Activated naive CD8-positive, alpha-beta T cell (primary cell): ENCODE results near the gene MSANTD1.

Experiments used
- H3K27ac Mint-ChIP-seq: one replicate; pipeline ENCODE4 v1.8.0; 2021; ENCODE audit warnings: mixed read lengths
- H3K27me3 Mint-ChIP-seq: one replicate; pipeline ENCODE4 v1.8.0; 2021; ENCODE audit warnings: mixed read lengths
- H3K36me3 Mint-ChIP-seq: one replicate; pipeline ENCODE4 v1.8.0; 2021; ENCODE audit warnings: mixed read lengths
- H3K4me1 Mint-ChIP-seq: one replicate; pipeline ENCODE4 v1.8.0; 2021; ENCODE audit warnings: low read depth, mixed read lengths
- H3K4me3 Mint-ChIP-seq: one replicate; pipeline ENCODE4 v1.8.0; 2021; ENCODE audit warnings: mild to moderate bottlenecking, mixed read lengths
- H3K9me3 Mint-ChIP-seq: one replicate; pipeline ENCODE4 v1.8.0; 2021; ENCODE audit warnings: low read depth, mixed read lengths

Gene MSANTD1

GRCh38 chr4:3223956-3224748, 24.8 kb upstream of the MSANTD1 start:
- H3K4me3 Mint-ChIP-seq = no peak overlapping the region
- H3K4me1 Mint-ChIP-seq = no peaks in the 10 kb centered on the region
- peaks cover 7% of the 10 kb centered on the region for H3K36me3 Mint-ChIP-seq
- H3K27ac Mint-ChIP-seq = no peak overlapping the region
- H3K9me3 Mint-ChIP-seq = no peaks in the 10 kb centered on the region
- no peaks in the 10 kb centered on the region for H3K27me3 Mint-ChIP-seq

- Mint-ChIP-seq H3K27ac (no peak overlapping the region), H3K4me3 (no peak overlapping the region), H3K36me3 (peaks cover 14% of the 10 kb centered on the region), H3K9me3 (no peaks in the 10 kb centered on the region), H3K27me3 (no peaks in the 10 kb centered on the region), H3K4me1 (no peaks in the 10 kb centered on the region)
Observed at GRCh38 chr4:3225071-3225850, 23.7 kb upstream of the MSANTD1 start.

GRCh38 chr4:3225936-3226335, 23.0 kb upstream of the MSANTD1 start:
- Mint-ChIP-seq H3K27ac (no peak overlapping the region), H3K36me3 (peaks cover 14% of the 10 kb centered on the region), H3K4me3 (no peak overlapping the region), H3K27me3 (no peaks in the 10 kb centered on the region), H3K9me3 (no peaks in the 10 kb centered on the region), H3K4me1 (no peaks in the 10 kb centered on the region)

GRCh38 chr4:3226467-3226866, 22.5 kb upstream of the MSANTD1 start:
- H3K36me3 Mint-ChIP-seq = peaks cover 14% of the 10 kb centered on the region

GRCh38 chr4:3226944-3227343, 22.0 kb upstream of the MSANTD1 start:
- Mint-ChIP-seq H3K36me3 (peaks cover 14% of the 10 kb centered on the region), H3K4me3 (no peak overlapping the region), H3K27ac (no peak overlapping the region), H3K4me1 (no peaks in the 10 kb centered on the region), H3K9me3 (no peaks in the 10 kb centered on the region), H3K27me3 (no peaks in the 10 kb centered on the region)

More at GRCh38 chr4:3226467-3226866, 22.5 kb upstream of the MSANTD1 start:
- Mint-ChIP-seq H3K27ac (no peak overlapping the region), H3K4me1 (no peaks in the 10 kb centered on the region), H3K4me3 (no peak overlapping the region), H3K27me3 (no peaks in the 10 kb centered on the region), H3K9me3 (no peaks in the 10 kb centered on the region)

- H3K27ac Mint-ChIP-seq = no peak overlapping the region
- peaks cover 10% of the 10 kb centered on the region for H3K36me3 Mint-ChIP-seq
- no peaks in the 10 kb centered on the region for H3K9me3 Mint-ChIP-seq
- no peak overlapping the region for H3K4me3 Mint-ChIP-seq
- no peaks in the 10 kb centered on the region for H3K27me3 Mint-ChIP-seq
- no peaks in the 10 kb centered on the region for H3K4me1 Mint-ChIP-seq
Observed at GRCh38 chr4:3227878-3228675, 20.9 kb upstream of the MSANTD1 start.

GRCh38 chr4:3228881-3229280, 20.1 kb upstream of the MSANTD1 start:
- no peaks in the 10 kb centered on the region for H3K9me3 Mint-ChIP-seq

GRCh38 chr4:3229328-3229727, 19.6 kb upstream of the MSANTD1 start:
- H3K9me3 Mint-ChIP-seq = no peaks in the 10 kb centered on the region
- peaks cover 15% of the 10 kb centered on the region for H3K36me3 Mint-ChIP-seq
- no peaks in the 10 kb centered on the region for H3K27me3 Mint-ChIP-seq
- H3K27ac Mint-ChIP-seq = no peak overlapping the region
- no peak overlapping the region for H3K4me3 Mint-ChIP-seq
- H3K4me1 Mint-ChIP-seq = no peaks in the 10 kb centered on the region

More at GRCh38 chr4:3228881-3229280, 20.1 kb upstream of the MSANTD1 start:
- Mint-ChIP-seq H3K27ac (no peak overlapping the region), H3K4me3 (no peak overlapping the region), H3K36me3 (peaks cover 15% of the 10 kb centered on the region), H3K4me1 (no peaks in the 10 kb centered on the region), H3K27me3 (no peaks in the 10 kb centered on the region)

- Mint-ChIP-seq H3K27ac (no peak overlapping the region), H3K9me3 (no peaks in the 10 kb centered on the region), H3K27me3 (no peaks in the 10 kb centered on the region), H3K4me1 (no peaks in the 10 kb centered on the region), H3K36me3 (peaks cover 17% of the 10 kb centered on the region), H3K4me3 (no peak overlapping the region)
Observed at GRCh38 chr4:3229964-3230363, 19.0 kb upstream of the MSANTD1 start.

GRCh38 chr4:3231471-3231870, 17.5 kb upstream of the MSANTD1 start:
- Mint-ChIP-seq H3K4me3 (no peak overlapping the region), H3K9me3 (no peaks in the 10 kb centered on the region), H3K27ac (no peak overlapping the region), H3K36me3 (peaks cover 17% of the 10 kb centered on the region), H3K27me3 (no peaks in the 10 kb centered on the region), H3K4me1 (no peaks in the 10 kb centered on the region)

GRCh38 chr4:3232001-3232400, 17.0 kb upstream of the MSANTD1 start:
- no peak overlapping the region for H3K27ac Mint-ChIP-seq
- peaks cover 17% of the 10 kb centered on the region for H3K36me3 Mint-ChIP-seq

GRCh38 chr4:3232871-3233271, 16.1 kb upstream of the MSANTD1 start:
- H3K4me3 Mint-ChIP-seq = no peak overlapping the region
- H3K36me3 Mint-ChIP-seq = peaks cover 17% of the 10 kb centered on the region
- no peaks in the 10 kb centered on the region for H3K27me3 Mint-ChIP-seq
- H3K4me1 Mint-ChIP-seq = no peaks in the 10 kb centered on the region
- no peaks in the 10 kb centered on the region for H3K9me3 Mint-ChIP-seq
- H3K27ac Mint-ChIP-seq = no peak overlapping the region

More at GRCh38 chr4:3232001-3232400, 17.0 kb upstream of the MSANTD1 start:
- Mint-ChIP-seq H3K27me3 (no peaks in the 10 kb centered on the region), H3K9me3 (no peaks in the 10 kb centered on the region), H3K4me3 (no peak overlapping the region), H3K4me1 (no peaks in the 10 kb centered on the region)

GRCh38 chr4:3233391-3234071, 15.4 kb upstream of the MSANTD1 start:
- Mint-ChIP-seq H3K4me1 (no peaks in the 10 kb centered on the region), H3K9me3 (no peaks in the 10 kb centered on the region), H3K27me3 (no peaks in the 10 kb centered on the region), H3K36me3 (peaks cover 17% of the 10 kb centered on the region), H3K4me3 (no peak overlapping the region), H3K27ac (no peak overlapping the region)

- H3K27ac Mint-ChIP-seq = no peak overlapping the region
- no peaks in the 10 kb centered on the region for H3K27me3 Mint-ChIP-seq
- H3K36me3 Mint-ChIP-seq = peaks cover 12% of the 10 kb centered on the region
Observed at GRCh38 chr4:3234171-3235029, 14.6 kb upstream of the MSANTD1 start.

More at GRCh38 chr4:3234171-3235029, 14.6 kb upstream of the MSANTD1 start:
- no peaks in the 10 kb centered on the region for H3K9me3 Mint-ChIP-seq
- H3K4me1 Mint-ChIP-seq = no peaks in the 10 kb centered on the region
- no peak overlapping the region for H3K4me3 Mint-ChIP-seq
